Suprapubic skin (tissue), 4 donors: ENCODE data around the gene SERPINF2. TPM values are rescaled to one million over a fixed set of nuclear protein-coding genes. Genes with fewer than 3 reads are reported as not detected.

Source experiments
- DNase-seq, 2 donors: peaks; one replicate each; pipeline ENCODE4 v3.0.0-alpha.2; 2019; ENCODE audit warnings: low spot score in 2 of 2
- H3K27ac ChIP-seq: fragments of 200-600 bp; sonication (generic); one replicate; pipeline ENCODE4 v1.5.1; 2019
- H3K27me3 ChIP-seq: fragments of 200-600 bp; sonication (generic); one replicate; pipeline ENCODE4 v1.5.1; 2019
- H3K36me3 ChIP-seq: fragments of 200-600 bp; sonication (generic); one replicate; pipeline ENCODE4 v1.5.1; 2019
- H3K4me1 ChIP-seq: fragments of 200-600 bp; sonication (generic); one replicate; pipeline ENCODE4 v1.5.1; 2019
- H3K4me3 ChIP-seq: fragments of 200-600 bp; sonication (generic); one replicate; pipeline ENCODE4 v1.5.1; 2019; ENCODE audit warnings: mild to moderate bottlenecking
- H3K9me3 ChIP-seq: fragments of 200-600 bp; sonication (generic); one replicate; pipeline ENCODE4 v1.5.1; 2019
- EP300 ChIP-seq: sonication (generic); formaldehyde crosslinking; IDR thresholded peaks from one replicate; pipeline ENCODE4 v1.6.1; 2017; ENCODE audit warnings: antibody characterized with exemption
- POLR2A ChIP-seq, 2 donors: fragments of 450-650 bp; IDR thresholded peaks; one replicate each; pipeline ENCODE4 v1.6.1; 2017; ENCODE audit warnings: antibody characterized with exemption in 2 of 2, mild to moderate bottlenecking in 2 of 2, moderate library complexity in 2 of 2
- POLR2AphosphoS5 ChIP-seq, 3 donors: sonication (generic); formaldehyde crosslinking; IDR thresholded peaks; one replicate each; pipeline ENCODE4 v1.6.1; 2017; ENCODE audit warnings: antibody characterized with exemption in 3 of 3
- WGBS: methylation state at CpG from one replicate; pipeline ENCODE4 v1.1.5; 2018; 5-methylcytosine and 5-hydroxymethylcytosine counted together
- total RNA-seq, 4 donors: library from RNA; depleted of rRNA; stranded (reverse); fragments of >200 nt; gene quantifications; one replicate each; pipeline ENCODE4 v1.1.0, GENCODE V29; 2016
- TF ChIP-seq, protein P1 (sequence below), 2 donors: fragments of 200-600 bp in 1 of 2; fragments of 450-650 bp in 1 of 2; sonication (generic) in 1 of 2; IDR thresholded peaks; one replicate each; pipeline ENCODE4 v1.5.1; 2016 to 2019; ENCODE audit warnings: antibody characterized with exemption in 2 of 2, mild to moderate bottlenecking in 1 of 2, moderate library complexity in 1 of 2

SERPINF2 gene
- total RNA-seq, 4 donors from 2014 or later: 3.9 to 7.4 (median 5.9) TPM

DNA sequence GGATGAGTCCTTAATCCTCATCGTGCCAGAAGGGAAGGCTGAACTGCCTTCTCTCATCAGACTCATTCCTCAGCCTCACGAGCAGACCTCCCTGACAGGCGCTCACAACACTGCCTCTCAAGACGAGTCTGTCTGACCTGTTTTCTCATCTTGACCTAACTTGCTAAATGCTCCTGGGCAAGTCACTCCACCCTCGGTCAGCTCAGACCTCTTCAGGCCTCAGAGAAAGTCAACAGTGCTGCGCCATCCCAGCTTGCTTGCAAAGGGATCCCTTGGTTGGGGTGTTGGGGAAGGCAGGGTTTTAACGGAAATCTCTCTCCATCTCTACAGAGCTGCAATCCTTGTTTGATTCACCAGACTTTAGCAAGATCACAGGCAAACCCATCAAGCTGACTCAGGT is 34.2 kb downstream of the SERPINF2 start:
- TF ChIP-seq POLR2A (IDR thresholded peaks at IDR 0.05) (no peak), EP300 (no peak)
- no peaks in the 10 kb centered on the region for H3K9me3 ChIP-seq
- H3K27me3 ChIP-seq: no peaks in the 10 kb centered on the region
- no peak for DNase-seq
- H3K4me3 ChIP-seq: no peak overlapping the region
- H3K4me1 ChIP-seq: peaks cover 60% of the 10 kb centered on the region
- peaks cover 46% of the 10 kb centered on the region for H3K36me3 ChIP-seq
- WGBS: 87% methylated on average over 7 of the region's 7 CpGs
- H3K27ac ChIP-seq: no peak overlapping the region

DNA sequence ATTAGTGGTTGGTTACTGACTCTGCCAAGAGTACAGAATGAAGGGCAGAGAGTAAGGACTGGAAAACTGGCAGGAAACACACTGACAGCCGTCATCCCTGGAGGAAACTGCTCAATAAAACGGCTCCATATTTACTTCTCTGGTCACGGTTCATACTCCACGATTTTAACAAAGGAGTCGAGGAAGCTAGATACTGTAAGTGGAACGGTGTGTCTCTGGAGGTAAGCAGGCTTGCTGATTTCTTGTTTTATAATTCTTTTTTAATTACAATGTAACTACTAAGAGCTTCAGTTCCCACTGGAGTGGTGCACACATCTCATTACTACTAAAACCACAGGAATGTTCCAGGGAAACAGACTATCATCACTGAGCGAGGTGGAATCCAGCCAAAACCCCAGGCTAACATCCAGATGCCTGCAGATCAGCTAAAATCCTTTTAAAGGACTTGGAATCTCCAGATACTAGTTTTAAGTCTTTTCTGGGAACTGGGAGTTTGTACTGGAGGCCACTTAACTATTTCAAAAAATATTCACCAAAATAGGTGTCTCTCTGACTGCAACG is 37.0 kb downstream of the SERPINF2 start:
- Histone ChIP-seq H3K36me3 (peaks cover 45% of the 10 kb centered on the region), H3K4me1 (peaks cover 67% of the 10 kb centered on the region), H3K27ac (peak overlapping the region; percentile 98), H3K27me3 (no peaks in the 10 kb centered on the region), H3K4me3 (no peak overlapping the region), H3K9me3 (no peaks in the 10 kb centered on the region)
- TF ChIP-seq POLR2AphosphoS5 (IDR thresholded peaks at IDR 0.05): no peak
- no peak for TF ChIP-seq POLR2A (IDR thresholded peaks at IDR 0.05)
- TF ChIP-seq, protein P1, sequence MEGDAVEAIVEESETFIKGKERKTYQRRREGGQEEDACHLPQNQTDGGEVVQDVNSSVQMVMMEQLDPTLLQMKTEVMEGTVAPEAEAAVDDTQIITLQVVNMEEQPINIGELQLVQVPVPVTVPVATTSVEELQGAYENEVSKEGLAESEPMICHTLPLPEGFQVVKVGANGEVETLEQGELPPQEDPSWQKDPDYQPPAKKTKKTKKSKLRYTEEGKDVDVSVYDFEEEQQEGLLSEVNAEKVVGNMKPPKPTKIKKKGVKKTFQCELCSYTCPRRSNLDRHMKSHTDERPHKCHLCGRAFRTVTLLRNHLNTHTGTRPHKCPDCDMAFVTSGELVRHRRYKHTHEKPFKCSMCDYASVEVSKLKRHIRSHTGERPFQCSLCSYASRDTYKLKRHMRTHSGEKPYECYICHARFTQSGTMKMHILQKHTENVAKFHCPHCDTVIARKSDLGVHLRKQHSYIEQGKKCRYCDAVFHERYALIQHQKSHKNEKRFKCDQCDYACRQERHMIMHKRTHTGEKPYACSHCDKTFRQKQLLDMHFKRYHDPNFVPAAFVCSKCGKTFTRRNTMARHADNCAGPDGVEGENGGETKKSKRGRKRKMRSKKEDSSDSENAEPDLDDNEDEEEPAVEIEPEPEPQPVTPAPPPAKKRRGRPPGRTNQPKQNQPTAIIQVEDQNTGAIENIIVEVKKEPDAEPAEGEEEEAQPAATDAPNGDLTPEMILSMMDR (IDR thresholded peaks at IDR 0.05): no peak
- TF ChIP-seq EP300: no peak
- DNase-seq: peak; percentile 93
- WGBS: 39% methylated on average over 8 of the region's 8 CpGs

DNA sequence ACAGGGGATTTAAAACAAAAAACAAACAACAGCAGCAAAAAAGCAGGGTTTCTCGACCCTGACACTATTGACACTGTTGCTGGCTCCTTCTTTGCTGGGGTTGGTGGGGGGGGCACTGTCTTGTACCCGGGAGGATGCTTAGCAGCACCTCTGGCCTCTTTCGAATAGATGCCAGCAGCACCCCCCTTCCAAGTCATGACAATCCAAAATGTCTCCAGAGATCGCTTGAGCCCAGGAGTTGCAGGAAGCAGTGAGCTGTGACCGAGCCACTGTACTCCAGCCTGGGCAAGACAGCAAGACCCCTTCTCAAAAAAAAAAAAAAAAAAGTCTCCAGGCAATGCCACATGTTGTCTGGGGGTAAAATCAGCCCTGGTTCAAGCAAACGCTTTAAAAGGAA is 39.5 kb downstream of the SERPINF2 start:
- H3K4me3 ChIP-seq: peak overlapping the region; percentile 10
- no peak for TF ChIP-seq POLR2A (IDR thresholded peaks at IDR 0.05)
- TF ChIP-seq, protein P1 (IDR thresholded peaks at IDR 0.05): no peak
- TF ChIP-seq POLR2AphosphoS5 (IDR thresholded peaks at IDR 0.05): no peak
- no peak for TF ChIP-seq EP300
- 69% methylated on average over 6 of the region's 6 CpGs for WGBS
- peak in 1 of 2 donors; percentile 56 for DNase-seq
- H3K4me1 ChIP-seq: peaks cover 71% of the 10 kb centered on the region
- peak overlapping the region; percentile 98 for H3K27ac ChIP-seq
- no peaks in the 10 kb centered on the region for H3K9me3 ChIP-seq
- H3K27me3 ChIP-seq: no peaks in the 10 kb centered on the region
- peaks cover 26% of the 10 kb centered on the region for H3K36me3 ChIP-seq

DNA sequence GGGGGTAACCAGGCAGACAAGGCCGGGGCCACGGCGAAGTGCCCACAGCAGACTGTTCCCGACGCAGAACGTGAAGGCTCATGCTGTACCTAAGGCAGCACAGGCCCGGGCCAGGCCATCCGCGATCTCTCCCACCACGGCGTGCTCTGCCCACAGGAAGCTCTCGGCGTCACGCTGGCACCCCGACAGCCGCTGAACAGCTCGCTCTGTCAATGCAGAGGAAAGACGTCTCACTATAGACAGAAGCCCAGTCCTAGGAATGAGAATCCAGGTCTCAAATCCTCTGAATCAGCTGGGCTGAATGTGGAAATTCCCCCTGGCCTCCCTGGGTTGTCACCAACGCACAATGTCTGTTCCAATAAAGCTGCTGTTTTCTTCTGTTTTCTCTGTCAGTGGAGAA is 40.6 kb downstream of the SERPINF2 start:
- Histone ChIP-seq H3K27me3 (no peaks in the 10 kb centered on the region), H3K36me3 (peaks cover 16% of the 10 kb centered on the region), H3K4me1 (peaks cover 76% of the 10 kb centered on the region), H3K9me3 (no peaks in the 10 kb centered on the region), H3K27ac (peak overlapping the region; percentile 98), H3K4me3 (peak overlapping the region; percentile 32)
- DNase-seq: peak in 1 of 2 donors; percentile 78
- TF ChIP-seq, protein P1 (IDR thresholded peaks at IDR 0.05): no peak
- TF ChIP-seq EP300 (no peak), POLR2A (IDR thresholded peaks at IDR 0.05) (no peak), POLR2AphosphoS5 (IDR thresholded peaks at IDR 0.05) (no peak)
- 52% methylated on average over 19 of the region's 19 CpGs for WGBS

- TF ChIP-seq POLR2A (IDR thresholded peaks at IDR 0.05) (peak in 1 of 2 donors; percentile 32), POLR2AphosphoS5 (IDR thresholded peaks at IDR 0.05) (peak in 2 of 3 donors; percentile 54 to 85), EP300 (no peak)
- TF ChIP-seq, protein P1 (IDR thresholded peaks at IDR 0.05): peak; percentile 57 to 66
- H3K36me3 ChIP-seq: peaks cover 16% of the 10 kb centered on the region
- H3K4me3 ChIP-seq: peak overlapping the region; percentile 32
- 60% methylated on average over 12 of the region's 16 CpGs for WGBS
- no peaks in the 10 kb centered on the region for H3K9me3 ChIP-seq
- no peaks in the 10 kb centered on the region for H3K27me3 ChIP-seq
- DNase-seq: peak; percentile 92 to 95
- H3K4me1 ChIP-seq: peaks cover 73% of the 10 kb centered on the region
- H3K27ac ChIP-seq: peak overlapping the region; percentile 98
Measured at GRCh38 chr17:1783834-1784611, 41.4 kb downstream of the SERPINF2 start.
